Posterior vena cava (tissue), 2 donors: ENCODE data around the gene THRB. TPM values are rescaled to one million over a fixed set of nuclear protein-coding genes. Genes with fewer than 3 reads are reported as not detected.

ENCODE experiments used
- DNase-seq: peaks from one replicate; pipeline ENCODE4 v3.0.0-alpha.2; 2020; ENCODE audit warnings: low spot score
- intact Hi-C, 2 donors: fragments of 100-400 bp; cut with DNase I; formaldehyde crosslinking; loops; one replicate each; pipeline versions ENCODE4 v1.14.1 to v1.14.2; 2022 to 2023
- total RNA-seq, 2 donors: library from RNA; stranded (reverse); fragmentation: NEBNext Ultra II Directional; extraction: Animal tissue kit (Norgen Biotek cat#: 25700); gene quantifications; one replicate each; pipeline ENCODE4 v1.2.1, GENCODE V29; 2021
- donor health status: DM: yes; HTN: yes; CAD: no.
- donor health status: DM: yes; HTN: yes; CAD: no.

The THRB gene
- total RNA-seq, 2 donors from 2014 or later = 25.0 to 32.5 TPM

DNA sequence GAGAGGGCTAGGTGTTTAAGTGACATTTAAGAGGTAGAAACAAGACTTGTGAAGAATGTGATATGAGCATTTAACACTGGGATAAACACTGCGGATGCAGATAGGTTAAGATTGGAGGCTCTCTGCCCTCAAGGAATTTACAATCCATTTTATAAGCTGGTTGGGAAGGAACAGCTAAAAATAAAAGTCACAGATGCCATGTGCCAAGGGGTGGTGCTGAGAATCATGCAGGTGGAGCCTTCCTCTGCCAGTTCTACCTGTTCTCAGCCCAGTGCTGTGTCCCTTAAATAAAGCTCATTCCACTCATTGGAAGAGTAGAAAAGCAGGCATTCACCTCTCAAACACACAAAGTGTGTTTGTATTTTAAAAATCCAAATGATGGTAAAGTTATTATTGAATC, 261.9 kb downstream of the THRB start:
- DNase-seq = no peak
- intact Hi-C loops = no loop called here

- intact Hi-C loops = loop anchor here (2.0 to 10.0 kb wide), 2 partner anchors 105 to 249 kb away; no protein-coding TSS in a partner anchor
- no peak for DNase-seq
Measured at GRCh38 chr3:24229468-24230221, 265.0 kb downstream of the THRB start.

DNA sequence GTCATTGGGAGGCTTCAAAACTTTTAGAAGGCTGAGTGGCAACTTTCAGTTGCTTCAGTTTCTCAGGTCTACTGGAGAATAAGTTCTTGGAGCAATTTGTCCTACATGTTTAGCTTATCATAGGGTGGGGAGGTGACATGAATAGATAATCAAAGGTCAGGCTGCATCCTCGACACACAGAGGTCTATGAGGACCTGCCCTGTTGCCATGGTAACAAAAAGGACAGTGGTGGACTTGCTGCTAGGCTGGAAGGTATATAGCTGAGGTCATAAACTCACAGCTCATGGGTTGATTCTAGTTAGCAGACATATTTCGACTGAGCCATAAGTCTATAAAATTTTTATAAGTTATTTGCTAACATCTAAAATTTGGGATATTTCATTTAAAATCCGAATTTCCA, 267.0 kb downstream of the THRB start:
- DNase-seq = no peak
- intact Hi-C loops = loop anchor here (2.0 to 10.0 kb wide), 2 partner anchors 103 to 247 kb away; no protein-coding TSS in a partner anchor

- DNase-seq = no peak
- intact Hi-C loops = loop anchor here in 1 of 2 donors (10.0 kb wide), 1 partner anchor 102 kb away; no protein-coding TSS in a partner anchor
Measured at GRCh38 chr3:24226397-24226796, 268.3 kb downstream of the THRB start.

DNA sequence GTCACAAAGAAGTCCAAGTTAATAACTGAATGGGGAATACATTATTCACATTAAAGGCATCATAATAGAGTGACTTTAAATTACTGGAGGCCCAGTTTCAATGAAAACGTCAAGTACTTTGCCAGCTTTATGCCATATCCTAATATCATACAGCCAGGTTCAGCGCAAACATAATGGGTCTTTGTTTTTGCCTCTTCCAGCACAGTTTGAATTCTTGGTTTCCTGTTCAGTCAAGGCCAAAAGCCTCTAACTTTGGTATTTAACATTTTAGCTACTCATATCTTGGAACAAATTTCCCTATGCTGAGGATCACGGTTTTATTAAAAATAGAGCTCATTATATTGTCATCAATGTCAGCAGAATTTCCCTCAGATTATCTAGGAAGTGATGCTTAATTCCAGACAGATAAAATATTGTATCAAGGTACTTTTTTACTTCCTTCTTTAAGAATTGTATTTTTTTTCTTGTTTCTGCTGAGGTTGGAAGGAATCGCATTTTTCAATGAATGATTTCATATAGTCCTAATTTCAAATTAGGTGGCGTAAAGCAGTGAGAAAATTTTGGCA, 269.2 kb downstream of the THRB start:
- intact Hi-C loops = loop anchor here in 1 of 2 donors (10.0 kb wide), 1 partner anchor 101 kb away; no protein-coding TSS in a partner anchor
- no peak for DNase-seq

DNA sequence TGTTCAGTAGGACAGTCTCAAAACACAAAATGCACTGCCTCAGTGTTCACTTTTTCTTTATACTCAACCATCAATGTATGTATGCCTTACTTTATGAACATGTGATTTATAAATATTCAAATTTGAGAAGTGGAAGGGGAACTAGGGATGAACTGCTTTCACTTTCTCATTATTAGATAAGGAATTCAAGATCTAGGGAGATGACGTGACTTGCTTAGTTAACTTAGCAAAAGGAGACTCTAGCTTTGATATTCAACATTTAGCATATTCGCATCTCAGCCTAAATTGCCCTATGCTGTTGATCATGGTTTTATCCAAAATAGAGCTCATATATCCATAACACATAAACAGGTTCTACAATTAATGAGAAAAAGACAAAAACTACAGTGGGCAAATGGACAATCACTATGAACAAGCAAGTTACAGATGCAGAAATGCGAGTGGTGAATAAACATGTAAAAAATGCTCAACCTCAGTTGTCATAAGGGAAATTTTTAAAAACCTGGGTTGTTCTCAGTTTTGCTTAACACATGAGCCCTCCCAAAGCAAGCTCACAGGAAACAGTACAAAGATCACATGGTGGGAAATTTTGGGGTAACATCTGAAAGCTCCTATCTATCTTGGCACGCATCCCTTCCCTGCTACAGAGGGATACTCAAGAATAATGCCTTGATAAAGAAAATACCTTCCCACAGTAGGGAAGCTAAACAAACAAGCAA, 269.8 kb downstream of the THRB start:
- intact Hi-C loops = loop anchor here in 1 of 2 donors (10.0 kb wide), 1 partner anchor 100 kb away; no protein-coding TSS in a partner anchor

GRCh38 chr3:24222165-24222805, 272.4 kb downstream of the THRB start:
- intact Hi-C loops = loop anchor here in 1 of 2 donors (10.0 kb wide), 1 partner anchor 97 kb away; no protein-coding TSS in a partner anchor
- DNase-seq = no peak

More for the DNA sequence above, 269.8 kb downstream of the THRB start:
- DNase-seq = no peak

DNA sequence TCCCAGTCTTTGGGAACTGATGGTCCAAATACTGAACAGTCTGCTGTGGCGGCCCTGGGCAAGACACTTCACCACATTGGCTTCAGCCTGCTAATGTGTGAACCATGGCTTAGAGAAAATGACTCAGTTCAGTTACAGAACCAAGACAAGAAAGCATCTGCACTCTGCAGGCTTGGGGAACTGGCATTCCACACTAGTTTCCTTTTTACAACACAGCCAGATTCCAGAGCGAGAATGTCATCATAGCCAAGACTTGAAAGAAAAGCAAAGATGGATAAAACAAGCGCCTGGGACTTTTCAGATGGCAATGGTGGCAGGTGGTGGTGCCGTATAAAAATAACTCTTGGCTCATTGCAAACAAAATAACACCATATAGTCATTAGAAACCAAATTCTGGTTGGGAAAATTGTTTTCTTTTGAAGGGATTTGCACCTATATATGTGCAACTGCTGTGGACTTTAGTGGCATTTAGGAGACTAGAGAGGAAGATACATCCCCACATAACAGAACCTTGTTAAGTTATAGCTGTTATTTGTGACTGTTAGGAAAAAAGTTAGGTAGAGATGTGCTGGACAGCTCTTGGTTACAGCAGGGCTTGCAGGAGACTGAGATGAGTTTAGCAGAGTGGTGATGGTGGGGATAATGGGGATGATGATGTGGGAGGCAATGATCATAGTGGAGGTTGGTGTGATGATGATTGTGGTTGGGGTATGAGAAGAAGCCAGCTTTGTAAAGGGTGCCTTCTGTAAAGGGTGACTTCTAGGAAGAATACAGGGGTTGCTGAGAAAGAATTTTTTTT, 273.6 kb downstream of the THRB start:
- no peak for DNase-seq
- intact Hi-C loops = loop anchor here in 1 of 2 donors (10.0 kb wide), 1 partner anchor 96 kb away; no protein-coding TSS in a partner anchor

DNA sequence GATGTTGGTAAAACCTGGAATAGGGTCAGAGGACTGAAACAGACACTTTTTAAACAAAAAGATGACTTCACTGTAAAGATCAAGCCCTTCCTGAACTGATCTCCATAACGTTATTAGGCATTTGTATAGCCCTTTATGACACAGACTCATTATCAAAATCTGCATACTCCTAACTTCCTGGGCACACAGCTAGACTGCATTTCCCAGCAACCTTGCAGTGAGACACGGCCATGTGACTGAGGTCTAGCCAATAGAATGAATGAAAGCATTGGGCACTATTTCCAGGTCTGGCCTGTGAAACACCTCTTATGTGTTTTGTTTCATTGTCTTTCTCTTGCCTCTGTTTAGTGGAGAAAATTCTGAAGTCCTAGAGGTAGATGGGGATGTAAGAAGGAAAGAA, 279.1 kb downstream of the THRB start:
- intact Hi-C loops = no loop called here
- DNase-seq = no peak

DNA sequence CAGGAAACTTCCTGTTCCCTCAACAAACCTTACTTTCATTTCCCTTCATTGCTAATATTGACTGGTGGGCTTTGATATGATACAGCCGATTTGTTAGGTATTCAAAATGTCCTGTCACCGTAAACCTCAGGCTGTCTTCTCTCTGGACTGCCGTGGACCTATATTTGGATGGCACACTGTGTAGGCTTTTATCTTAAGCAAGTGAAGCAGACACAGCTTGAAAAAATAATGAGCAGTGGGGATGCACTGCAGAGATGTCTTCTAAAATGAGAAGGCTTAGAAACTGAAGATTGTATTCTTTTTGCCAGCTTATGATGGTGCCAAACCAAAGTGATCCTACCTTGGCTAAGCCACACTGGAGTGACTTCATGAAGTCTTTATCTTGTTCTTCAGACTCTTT, 283.3 kb downstream of the THRB start:
- intact Hi-C loops = no loop called here
- no peak for DNase-seq

GRCh38 chr3:24202071-24202470, 292.6 kb downstream of the THRB start:
- DNase-seq = no peak
- intact Hi-C loops = no loop called here

DNA sequence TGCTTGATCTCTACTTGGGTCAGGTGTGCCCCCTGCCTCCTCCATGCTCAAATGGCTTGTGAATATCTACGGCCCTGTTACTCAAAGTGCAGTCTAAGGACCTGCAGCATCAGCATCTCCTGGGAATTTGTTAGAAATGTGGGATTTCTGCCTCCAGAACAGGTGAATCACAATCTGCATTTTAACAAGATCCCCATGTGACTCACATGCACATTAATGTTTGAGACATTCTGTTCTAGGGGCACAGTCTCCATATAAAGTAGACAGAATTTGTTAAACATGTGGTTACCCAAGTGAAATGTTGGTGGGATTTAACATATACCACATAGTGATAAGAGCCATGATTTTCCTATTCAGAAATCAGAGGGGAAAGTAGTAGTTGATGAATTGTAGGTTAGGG, 293.3 kb downstream of the THRB start:
- intact Hi-C loops = no loop called here
- DNase-seq = no peak

- DNase-seq = no peak
- intact Hi-C loops = no loop called here
Measured at GRCh38 chr3:24199775-24200247, 294.8 kb downstream of the THRB start.

- DNase-seq = no peak
- intact Hi-C loops = no loop called here
Measured at GRCh38 chr3:24199300-24199699, 295.4 kb downstream of the THRB start.

DNA sequence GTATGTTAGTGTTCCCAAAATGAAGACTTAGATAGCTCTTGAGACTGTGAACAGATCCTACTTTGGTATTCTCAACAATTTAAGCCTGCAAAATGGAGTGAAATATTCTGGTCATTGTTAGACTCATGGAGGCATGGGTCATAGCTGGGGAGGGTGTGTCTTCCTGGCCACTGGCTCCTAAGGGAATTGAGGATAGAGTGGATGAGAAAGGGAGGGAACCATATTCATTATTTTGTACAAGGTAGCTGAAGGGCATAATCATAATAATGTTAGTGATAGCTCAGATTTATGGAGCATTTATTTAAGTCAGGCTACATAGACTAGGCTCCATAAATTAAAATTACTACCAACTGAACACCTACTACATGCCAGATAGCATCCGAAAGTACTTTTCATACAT, 295.9 kb downstream of the THRB start:
- DNase-seq = no peak
- intact Hi-C loops = no loop called here

GRCh38 chr3:24197809-24198208, 296.8 kb downstream of the THRB start:
- intact Hi-C loops = no loop called here
- DNase-seq = no peak

- no peak for DNase-seq
- intact Hi-C loops = no loop called here
Measured at GRCh38 chr3:24196526-24196925, 298.1 kb downstream of the THRB start.

- no peak for DNase-seq
- intact Hi-C loops = loop anchor here in 1 of 2 donors (2.0 kb wide), 1 partner anchor 15 kb away; no protein-coding TSS in a partner anchor
Measured at GRCh38 chr3:24195504-24196230, 299.0 kb downstream of the THRB start.
